Keratinocyte (primary cell): ENCODE measurements around the gene POPDC2.

Experiments
- CTCF ChIP-seq, 3 experiments: IDR thresholded peaks in 1 of 3; conservative IDR thresholded peaks in 1 of 3; optimal IDR thresholded peaks in 1 of 3; 2 replicates in 2 of 3; 3 replicates in 1 of 3; pipeline versions ENCODE3 to v1.5.1; 2011; ENCODE audit warnings: low read length in 3 of 3, mild to moderate bottlenecking in 3 of 3, moderate library complexity in 2 of 3, control low read depth in 1 of 3, inconsistent platforms in 1 of 3; ENCODE audit not compliant: insufficient read depth in 2 of 3; ENCODE audit errors: extremely low read depth in 1 of 3
- EZH2 ChIP-seq: IDR thresholded peaks from one replicate; pipeline ENCODE4 v1.6.1; 2012; ENCODE audit warnings: inconsistent platforms, mild to moderate bottlenecking, low read length, moderate library complexity

GRCh38 chr3:119630880-119631329 lies 29.5 kb downstream of the POPDC2 start:
- no peak for TF ChIP-seq CTCF (optimal IDR thresholded peaks at IDR 0.05 in 1 of 3, IDR thresholded peaks at IDR 0.05 in 1 of 3, conservative IDR thresholded peaks at IDR 0.05 in 1 of 3; ENCODE audit: extremely low read depth in 1 of 3, insufficient read depth in 2 of 3, low read length in 3 of 3)
- no peak for TF ChIP-seq EZH2
